A549 (cell line): Measurements from ENCODE around the gene NMT1.

Experiments
- ELK1 ChIP-seq: fragments of 150-350 bp; IDR thresholded peaks from 2 replicates; pipeline ENCODE4 v1.6.1; 2014; ENCODE audit warnings: low read depth, mild to moderate bottlenecking, low read length
- KDM1A ChIP-seq: fragments of 200-600 bp; sonication (generic); IDR thresholded peaks from 2 replicates; pipeline ENCODE4 v1.6.1; 2016; ENCODE audit warnings: low read depth, mild to moderate bottlenecking
- POLR2A ChIP-seq: IDR thresholded peaks from 2 replicates; pipeline ENCODE4 v1.6.1; 2012; ENCODE audit warnings: mild to moderate bottlenecking, low read length
- TF ChIP-seq, protein P1 (sequence below): fragments of 200-600 bp; sonication (generic); IDR thresholded peaks from 2 replicates; pipeline ENCODE4 v1.6.1; 2016; ENCODE audit warnings: antibody characterized with exemption, mild to moderate bottlenecking, moderate library complexity
- TF ChIP-seq, protein P2 (sequence below): fragments of >200 bp; sonication (Bioruptor Twin); formaldehyde crosslinking; IDR thresholded peaks from 3 replicates; pipeline ENCODE4 v1.5.1; 2016

DNA sequence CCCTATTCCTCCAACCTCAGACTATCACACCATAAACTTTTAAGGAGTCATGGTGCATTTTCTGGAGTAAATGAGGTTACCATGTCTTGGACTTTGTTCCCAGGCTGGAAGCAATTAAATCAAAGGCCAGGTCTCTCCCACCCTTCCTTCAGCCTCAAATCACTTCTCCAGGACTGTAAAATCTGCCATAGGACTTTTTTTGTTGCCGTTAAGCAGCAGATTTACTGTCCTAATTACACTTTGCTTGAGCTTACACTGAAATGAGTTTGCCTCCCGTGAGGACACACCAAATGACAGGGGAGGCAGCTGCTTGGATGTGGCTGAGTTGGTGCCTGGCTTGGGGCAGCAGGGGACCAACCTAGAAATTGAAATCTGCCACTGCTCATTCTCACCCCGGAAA lies 24.4 kb upstream of the NMT1 start:
- TF ChIP-seq POLR2A: no peak
- TF ChIP-seq, protein P1, sequence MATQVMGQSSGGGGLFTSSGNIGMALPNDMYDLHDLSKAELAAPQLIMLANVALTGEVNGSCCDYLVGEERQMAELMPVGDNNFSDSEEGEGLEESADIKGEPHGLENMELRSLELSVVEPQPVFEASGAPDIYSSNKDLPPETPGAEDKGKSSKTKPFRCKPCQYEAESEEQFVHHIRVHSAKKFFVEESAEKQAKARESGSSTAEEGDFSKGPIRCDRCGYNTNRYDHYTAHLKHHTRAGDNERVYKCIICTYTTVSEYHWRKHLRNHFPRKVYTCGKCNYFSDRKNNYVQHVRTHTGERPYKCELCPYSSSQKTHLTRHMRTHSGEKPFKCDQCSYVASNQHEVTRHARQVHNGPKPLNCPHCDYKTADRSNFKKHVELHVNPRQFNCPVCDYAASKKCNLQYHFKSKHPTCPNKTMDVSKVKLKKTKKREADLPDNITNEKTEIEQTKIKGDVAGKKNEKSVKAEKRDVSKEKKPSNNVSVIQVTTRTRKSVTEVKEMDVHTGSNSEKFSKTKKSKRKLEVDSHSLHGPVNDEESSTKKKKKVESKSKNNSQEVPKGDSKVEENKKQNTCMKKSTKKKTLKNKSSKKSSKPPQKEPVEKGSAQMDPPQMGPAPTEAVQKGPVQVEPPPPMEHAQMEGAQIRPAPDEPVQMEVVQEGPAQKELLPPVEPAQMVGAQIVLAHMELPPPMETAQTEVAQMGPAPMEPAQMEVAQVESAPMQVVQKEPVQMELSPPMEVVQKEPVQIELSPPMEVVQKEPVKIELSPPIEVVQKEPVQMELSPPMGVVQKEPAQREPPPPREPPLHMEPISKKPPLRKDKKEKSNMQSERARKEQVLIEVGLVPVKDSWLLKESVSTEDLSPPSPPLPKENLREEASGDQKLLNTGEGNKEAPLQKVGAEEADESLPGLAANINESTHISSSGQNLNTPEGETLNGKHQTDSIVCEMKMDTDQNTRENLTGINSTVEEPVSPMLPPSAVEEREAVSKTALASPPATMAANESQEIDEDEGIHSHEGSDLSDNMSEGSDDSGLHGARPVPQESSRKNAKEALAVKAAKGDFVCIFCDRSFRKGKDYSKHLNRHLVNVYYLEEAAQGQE: no peak
- TF ChIP-seq, protein P2, sequence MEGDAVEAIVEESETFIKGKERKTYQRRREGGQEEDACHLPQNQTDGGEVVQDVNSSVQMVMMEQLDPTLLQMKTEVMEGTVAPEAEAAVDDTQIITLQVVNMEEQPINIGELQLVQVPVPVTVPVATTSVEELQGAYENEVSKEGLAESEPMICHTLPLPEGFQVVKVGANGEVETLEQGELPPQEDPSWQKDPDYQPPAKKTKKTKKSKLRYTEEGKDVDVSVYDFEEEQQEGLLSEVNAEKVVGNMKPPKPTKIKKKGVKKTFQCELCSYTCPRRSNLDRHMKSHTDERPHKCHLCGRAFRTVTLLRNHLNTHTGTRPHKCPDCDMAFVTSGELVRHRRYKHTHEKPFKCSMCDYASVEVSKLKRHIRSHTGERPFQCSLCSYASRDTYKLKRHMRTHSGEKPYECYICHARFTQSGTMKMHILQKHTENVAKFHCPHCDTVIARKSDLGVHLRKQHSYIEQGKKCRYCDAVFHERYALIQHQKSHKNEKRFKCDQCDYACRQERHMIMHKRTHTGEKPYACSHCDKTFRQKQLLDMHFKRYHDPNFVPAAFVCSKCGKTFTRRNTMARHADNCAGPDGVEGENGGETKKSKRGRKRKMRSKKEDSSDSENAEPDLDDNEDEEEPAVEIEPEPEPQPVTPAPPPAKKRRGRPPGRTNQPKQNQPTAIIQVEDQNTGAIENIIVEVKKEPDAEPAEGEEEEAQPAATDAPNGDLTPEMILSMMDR: no peak
- no peak for TF ChIP-seq KDM1A
- no peak for TF ChIP-seq ELK1
